PC-3 (cell line): Measurements from ENCODE around the gene OR2B6.

Source experiments
- EZH2 ChIP-seq: fragments of 300-600 bp; sonication (generic); IDR thresholded peaks from one replicate; pipeline ENCODE4 v1.6.1; 2017; ENCODE audit warnings: antibody characterized with exemption, mild to moderate bottlenecking, low read length; ENCODE audit not compliant: unreplicated experiment
- EZH2phosphoT487 ChIP-seq: fragments of 300-600 bp; sonication (generic); IDR thresholded peaks from 2 replicates; pipeline ENCODE4 v1.6.1; 2018; ENCODE audit warnings: mild to moderate bottlenecking, antibody characterized with exemption, low read length, borderline replicate concordance
- TF ChIP-seq, protein P1 (sequence below): fragments of 300-600 bp; sonication (generic); conservative IDR thresholded peaks from 2 replicates; pipeline ENCODE4 v1.5.1; 2017; ENCODE audit warnings: antibody characterized with exemption, low read depth, mild to moderate bottlenecking, low read length

GRCh38 chr6:27994616-27995015 is 37.6 kb downstream of the OR2B6 start:
- TF ChIP-seq, protein P1, sequence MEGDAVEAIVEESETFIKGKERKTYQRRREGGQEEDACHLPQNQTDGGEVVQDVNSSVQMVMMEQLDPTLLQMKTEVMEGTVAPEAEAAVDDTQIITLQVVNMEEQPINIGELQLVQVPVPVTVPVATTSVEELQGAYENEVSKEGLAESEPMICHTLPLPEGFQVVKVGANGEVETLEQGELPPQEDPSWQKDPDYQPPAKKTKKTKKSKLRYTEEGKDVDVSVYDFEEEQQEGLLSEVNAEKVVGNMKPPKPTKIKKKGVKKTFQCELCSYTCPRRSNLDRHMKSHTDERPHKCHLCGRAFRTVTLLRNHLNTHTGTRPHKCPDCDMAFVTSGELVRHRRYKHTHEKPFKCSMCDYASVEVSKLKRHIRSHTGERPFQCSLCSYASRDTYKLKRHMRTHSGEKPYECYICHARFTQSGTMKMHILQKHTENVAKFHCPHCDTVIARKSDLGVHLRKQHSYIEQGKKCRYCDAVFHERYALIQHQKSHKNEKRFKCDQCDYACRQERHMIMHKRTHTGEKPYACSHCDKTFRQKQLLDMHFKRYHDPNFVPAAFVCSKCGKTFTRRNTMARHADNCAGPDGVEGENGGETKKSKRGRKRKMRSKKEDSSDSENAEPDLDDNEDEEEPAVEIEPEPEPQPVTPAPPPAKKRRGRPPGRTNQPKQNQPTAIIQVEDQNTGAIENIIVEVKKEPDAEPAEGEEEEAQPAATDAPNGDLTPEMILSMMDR: no peak
- TF ChIP-seq EZH2: no peak
- TF ChIP-seq EZH2phosphoT487: no peak
